Neural cell (in vitro differentiated cells): Measurements from ENCODE around the gene UCK2.

Experiments
- CTCF ChIP-seq: fragments of 450-650 bp; IDR thresholded peaks from 2 replicates; pipeline ENCODE4 v1.5.1; 2014; ENCODE audit warnings: antibody characterized with exemption, mild to moderate bottlenecking, moderate library complexity; ENCODE audit not compliant: poor library complexity, severe bottlenecking
- EZH2 ChIP-seq: fragments of 200-600, 300-800 bp; shearing (Covaris generic), sonication (generic); IDR thresholded peaks from 2 replicates; pipeline ENCODE4 v1.6.1; 2014; ENCODE audit warnings: antibody characterized with exemption, low read length, borderline replicate concordance, mild to moderate bottlenecking; ENCODE audit not compliant: insufficient read depth, poor library complexity, severe bottlenecking
- POLR2AphosphoS5 ChIP-seq: IDR thresholded peaks from 2 replicates; pipeline ENCODE4 v1.6.1; 2012
- RAD21 ChIP-seq: fragments of 450-650 bp; conservative IDR thresholded peaks from 2 replicates; pipeline ENCODE4 v1.6.1; 2014; ENCODE audit warnings: antibody characterized with exemption, mild to moderate bottlenecking, moderate library complexity
- TAF1 ChIP-seq: IDR thresholded peaks from 2 replicates; pipeline ENCODE4 v1.6.1; 2012; ENCODE audit warnings: low read depth

GRCh38 chr1:165871311-165872067, 44.1 kb downstream of the UCK2 start:
- TF ChIP-seq CTCF (no peak), RAD21 (no peak), POLR2AphosphoS5 (no peak), TAF1 (no peak), EZH2 (no peak)
